ENCODE results near the gene HS6ST1. TPM values are rescaled to one million over a fixed set of nuclear protein-coding genes. Genes with fewer than 3 reads are reported as not detected.
A peak's percentile ranks its signal among the peaks of the same experiment; 100 is the strongest.
"Not testable (repeated sequence)": the region's sequence is repeated elsewhere in the genome, so short reads cannot be mapped to it uniquely, and the experiment has no call there.

Gene HS6ST1
- total RNA-seq, 1 experiment from 2014 or later: 22.0 TPM

GRCh38 chr2:128320192-128320905 is 1.7 kb upstream of the HS6ST1 start:
- ChIA-PET CTCF (no interaction called here), POLR2A (interaction anchor here (0.6 kb wide), 1 partner anchor 1266 kb away, joined by 3 read pairs; no protein-coding TSS in a partner anchor)
- no peaks in the 10 kb centered on the region; the same call in 1 of the 2 replicates for H3K36me3 ChIP-seq (ENCODE audit: control insufficient read depth, insufficient read depth, low read length)
- no peak overlapping the region for H3K27ac ChIP-seq (ENCODE audit: low read length)
- BruUV-seq (replicated peaks): no TSS peak
- in situ Hi-C loops (cut with HindIII; ENCODE audit: low pct_unique_long_range_greater_than_20kb, low sequenced_read_pairs): no loop called here
- no peaks in the 10 kb centered on the region for H3K9me3 ChIP-seq (ENCODE audit: control insufficient read depth, insufficient read depth, low read depth, low read length)
- DNase-seq (ENCODE audit: low read depth, low spot score): no peak
- no peaks in the 10 kb centered on the region for H3K27me3 ChIP-seq (ENCODE audit: control insufficient read depth, insufficient read depth, low read length)
- intact Hi-C loops (cut with micrococcal nuclease; ENCODE audit: unreplicated experiment): no loop called here
- no peak for TF ChIP-seq SIN3A (IDR thresholded peaks at IDR 0.05; ENCODE audit: borderline replicate concordance, insufficient read depth, low read depth, low read length)
- TF ChIP-seq CTCF (IDR thresholded peaks at IDR 0.05): no peak
- no peak for TF ChIP-seq TCF7L2 (IDR thresholded peaks at IDR 0.05; ENCODE audit: low read depth, low read length)
- TF ChIP-seq REST (IDR thresholded peaks at IDR 0.05; ENCODE audit: insufficient read depth in 1 of 2, low read depth in 2 of 2, low read length in 1 of 2): no peak
- TF ChIP-seq POLR2AphosphoS5 (IDR thresholded peaks at IDR 0.05; ENCODE audit: low read depth, low read length): no peak
- no peak for ATAC-seq
- no peak overlapping the region for H3K4me3 ChIP-seq (ENCODE audit: low read depth in 2 of 2, low read length in 2 of 2)
- H3K4me1 ChIP-seq (ENCODE audit: control insufficient read depth, insufficient read depth, low read length): peaks cover 12% of the 10 kb centered on the region

GRCh38 chr2:128319631-128320191 is 1.0 kb upstream of the HS6ST1 start:
- no peak for DNase-seq (ENCODE audit: low read depth, low spot score)
- POLR2A ChIA-PET: interaction anchor here (0.6 kb wide), 1 partner anchor 1267 kb away, joined by 3 read pairs; no protein-coding TSS in a partner anchor
- Histone ChIP-seq H3K27ac (ENCODE audit: low read length) (no peak overlapping the region), H3K4me1 (ENCODE audit: control insufficient read depth, insufficient read depth, low read length) (peaks cover 12% of the 10 kb centered on the region), H3K36me3 (ENCODE audit: control insufficient read depth, insufficient read depth, low read length) (no peaks in the 10 kb centered on the region; the same call in 1 of the 2 replicates), H3K4me3 (ENCODE audit: low read depth in 2 of 2, low read length in 2 of 2) (no peak overlapping the region), H3K9me3 (ENCODE audit: control insufficient read depth, insufficient read depth, low read depth, low read length) (no peaks in the 10 kb centered on the region), H3K27me3 (ENCODE audit: control insufficient read depth, insufficient read depth, low read length) (no peaks in the 10 kb centered on the region)
- ATAC-seq: no peak
- no peak for TF ChIP-seq TCF7L2 (IDR thresholded peaks at IDR 0.05; ENCODE audit: low read depth, low read length)
- TF ChIP-seq REST (IDR thresholded peaks at IDR 0.05; ENCODE audit: insufficient read depth in 1 of 2, low read depth in 2 of 2, low read length in 1 of 2): no peak
- no peak for TF ChIP-seq POLR2AphosphoS5 (IDR thresholded peaks at IDR 0.05; ENCODE audit: low read depth, low read length)
- TF ChIP-seq CTCF (IDR thresholded peaks at IDR 0.05): no peak
- no peak for TF ChIP-seq SIN3A (IDR thresholded peaks at IDR 0.05; ENCODE audit: borderline replicate concordance, insufficient read depth, low read depth, low read length)
- CTCF ChIA-PET: interaction anchor here (0.7 kb wide), 1 partner anchor 18 kb away, joined by 10 read pairs; no protein-coding TSS in a partner anchor
- in situ Hi-C loops (cut with HindIII; ENCODE audit: low pct_unique_long_range_greater_than_20kb, low sequenced_read_pairs): no loop called here
- no TSS peak for BruUV-seq (replicated peaks)
- intact Hi-C loops (cut with micrococcal nuclease; ENCODE audit: unreplicated experiment): loop anchor here (5.0 kb wide), 1 partner anchor 87 kb away; no protein-coding TSS in a partner anchor

- intact Hi-C loops (cut with micrococcal nuclease; ENCODE audit: unreplicated experiment): loop anchor here (5.0 kb wide), 1 partner anchor 86 kb away; no protein-coding TSS in a partner anchor
Observed at GRCh38 chr2:128318245-128318644, 423 bp downstream of the HS6ST1 start.

More at GRCh38 chr2:128318245-128318644, 423 bp downstream of the HS6ST1 start:
- Histone ChIP-seq H3K4me3 (ENCODE audit: low read depth in 2 of 2, low read length in 2 of 2) (peak overlapping the region; percentile 37 to 54), H3K4me1 (ENCODE audit: control insufficient read depth, insufficient read depth, low read length) (peaks cover 12% of the 10 kb centered on the region)
- H3K27ac ChIP-seq (ENCODE audit: low read length); POLR2A ChIA-PET; in situ Hi-C loops (cut with HindIII; ENCODE audit: low pct_unique_long_range_greater_than_20kb, low sequenced_read_pairs); BruUV-seq (replicated peaks); H3K27me3 ChIP-seq (ENCODE audit: control insufficient read depth, insufficient read depth, low read length); H3K36me3 ChIP-seq (ENCODE audit: control insufficient read depth, insufficient read depth, low read length); H3K9me3 ChIP-seq (ENCODE audit: control insufficient read depth, insufficient read depth, low read depth, low read length); DNase-seq (ENCODE audit: low read depth, low spot score): not testable (repeated sequence)
- ATAC-seq: peak; percentile 18
- CTCF ChIA-PET: interaction anchor here (0.5 kb wide), 1 partner anchor 380 kb away, joined by 4 read pairs; no protein-coding TSS in a partner anchor

Measured in Panc1 (cell line).